Activated B cell treated with CpG ODN at 0.5 μM for 24 hours (primary cell): ENCODE measurements around the gene GUK1. TPM values are rescaled to one million over a fixed set of nuclear protein-coding genes. Genes with fewer than 3 reads are reported as not detected.
A peak's percentile ranks its signal among the peaks of the same experiment; 100 is the strongest.

Experiments used
- ATAC-seq: fragments of 200-7000 bp; cut with Tn5 transposase; one replicate; pipeline ENCODE4 v1.10.0; 2021; ENCODE audit warnings: low read depth, mild to moderate bottlenecking, moderate library complexity
- CTCF ChIA-PET: fragments of 350-600 bp; sonication (Branson Sonifier 250); formaldehyde crosslinking; loops from one replicate; lab custom pipeline; 2021; ENCODE audit warnings: antibody characterized with exemption; lab: Charles Lee
- POLR2A ChIA-PET: fragments of 350-600 bp; sonication (Branson Sonifier 250); formaldehyde crosslinking; loops from one replicate; lab custom pipeline; 2021; ENCODE audit warnings: antibody characterized with exemption; lab: Charles Lee
- DNase-seq: peaks from one replicate; pipeline ENCODE4 v3.0.0; 2022
- H3K27ac Mint-ChIP-seq: one replicate; pipeline ENCODE4 v1.8.0; 2020; ENCODE audit warnings: mixed read lengths
- H3K27me3 Mint-ChIP-seq: one replicate; pipeline ENCODE4 v1.8.0; 2021; ENCODE audit warnings: mixed read lengths
- H3K36me3 Mint-ChIP-seq: one replicate; pipeline ENCODE4 v1.8.0; 2021; ENCODE audit warnings: low read depth, mixed read lengths
- H3K4me1 Mint-ChIP-seq: one replicate; pipeline ENCODE4 v1.8.0; 2021; ENCODE audit warnings: mixed read lengths
- H3K4me3 Mint-ChIP-seq: one replicate; pipeline ENCODE4 v1.8.0; 2020; ENCODE audit warnings: mild to moderate bottlenecking, mixed read lengths
- H3K9me3 Mint-ChIP-seq: one replicate; pipeline ENCODE4 v1.8.0; 2020; ENCODE audit warnings: mixed read lengths
- CTCF ChIP-seq: fragments of 200-600 bp; IDR thresholded peaks from one replicate; pipeline ENCODE4 v1.8.0; 2022; ENCODE audit warnings: antibody characterized with exemption, mild to moderate bottlenecking
- intact Hi-C: fragments of 100-400 bp; cut with micrococcal nuclease; formaldehyde crosslinking; loops from one replicate; pipeline ENCODE4 v1.15.1; 2024
- total RNA-seq: library from RNA; stranded (reverse); gene quantifications from 2 replicates; pipeline ENCODE4 v1.2.3, GENCODE V29; 2022

The GUK1 gene
- total RNA-seq, 1 donor from 2014 or later, result 104 TPM

- Mint-ChIP-seq H3K4me1 (peaks cover 5% of the 10 kb centered on the region), H3K36me3 (no peaks in the 10 kb centered on the region), H3K27ac (no peak overlapping the region), H3K9me3 (no peaks in the 10 kb centered on the region), H3K27me3 (no peaks in the 10 kb centered on the region), H3K4me3 (no peak overlapping the region)
- ATAC-seq (no peak), DNase-seq (no peak)
- ChIA-PET CTCF (no interaction called here), POLR2A (interaction anchor here (0.9 kb wide), 1 partner anchor 31 kb away, joined by 3 read pairs; no protein-coding TSS in a partner anchor)
- intact Hi-C loops, result no loop called here
- no peak for TF ChIP-seq CTCF
These were observed 25.3 kb upstream of the GUK1 start for GRCh38 chr1:228114827-228115226.

- ATAC-seq, result no peak
- ChIA-PET POLR2A (no interaction called here), CTCF (no interaction called here)
- Mint-ChIP-seq H3K36me3 (no peaks in the 10 kb centered on the region), H3K27ac (no peak overlapping the region), H3K9me3 (no peaks in the 10 kb centered on the region), H3K4me1 (peaks cover 9% of the 10 kb centered on the region), H3K4me3 (no peak overlapping the region), H3K27me3 (no peaks in the 10 kb centered on the region)
- no peak for DNase-seq
- intact Hi-C loops, result no loop called here
- TF ChIP-seq CTCF, result no peak
These were observed 22.7 kb upstream of the GUK1 start for GRCh38 chr1:228117335-228117734.

GRCh38 chr1:228118040-228118439 is 22.0 kb upstream of the GUK1 start:
- H3K4me3 Mint-ChIP-seq, result no peak overlapping the region
- ATAC-seq, result no peak
- no peak for DNase-seq
- no peak for TF ChIP-seq CTCF
- H3K4me1 Mint-ChIP-seq, result peaks cover 9% of the 10 kb centered on the region
- H3K27ac Mint-ChIP-seq, result no peak overlapping the region
- POLR2A ChIA-PET, result no interaction called here
- CTCF ChIA-PET, result no interaction called here
- intact Hi-C loops, result no loop called here
- H3K9me3 Mint-ChIP-seq, result no peaks in the 10 kb centered on the region
- no peaks in the 10 kb centered on the region for H3K36me3 Mint-ChIP-seq
- no peaks in the 10 kb centered on the region for H3K27me3 Mint-ChIP-seq

- Mint-ChIP-seq H3K4me1 (peaks cover 9% of the 10 kb centered on the region), H3K4me3 (no peak overlapping the region), H3K36me3 (no peaks in the 10 kb centered on the region), H3K27me3 (no peaks in the 10 kb centered on the region), H3K9me3 (no peaks in the 10 kb centered on the region), H3K27ac (no peak overlapping the region)
- ChIA-PET CTCF (no interaction called here), POLR2A (interaction anchor here (1.6 kb wide), 1 partner anchor 11 kb away, joined by 9 read pairs; the partner anchor contains the start of gene MRPL55)
- DNase-seq, result no peak
- no peak for ATAC-seq
- intact Hi-C loops, result no loop called here
- no peak for TF ChIP-seq CTCF
These were observed 19.7 kb upstream of the GUK1 start for GRCh38 chr1:228120351-228120750.

- no peaks in the 10 kb centered on the region for H3K27me3 Mint-ChIP-seq
- CTCF ChIA-PET, result interaction anchor here (1.6 to 1.8 kb wide), 2 partner anchors 10 to 122 kb away, joined by 4 to 10 read pairs; no protein-coding TSS in a partner anchor
- intact Hi-C loops, result no loop called here
- DNase-seq (no peak), ATAC-seq (peak; percentile 57)
- no peak for TF ChIP-seq CTCF
- H3K9me3 Mint-ChIP-seq, result no peaks in the 10 kb centered on the region
- POLR2A ChIA-PET, result interaction anchor here (1.6 kb wide), 1 partner anchor 11 kb away, joined by 9 read pairs; the partner anchor contains the start of gene MRPL55
- no peak overlapping the region for H3K27ac Mint-ChIP-seq
- no peaks in the 10 kb centered on the region for H3K36me3 Mint-ChIP-seq
- peak overlapping the region; percentile 38 for H3K4me3 Mint-ChIP-seq
- H3K4me1 Mint-ChIP-seq, result peaks cover 9% of the 10 kb centered on the region
These were observed 19.1 kb upstream of the GUK1 start for GRCh38 chr1:228120857-228121489.
